Ovary (tissue), 3 donors: ENCODE results near the gene EYS.

Source experiments
- EP300 ChIP-seq: sonication (generic); formaldehyde crosslinking; IDR thresholded peaks from one replicate; pipeline ENCODE4 v1.6.1; 2017; ENCODE audit warnings: antibody characterized with exemption
- POLR2A ChIP-seq: fragments of 450-650 bp; IDR thresholded peaks from one replicate; pipeline ENCODE4 v1.6.1; 2017; ENCODE audit warnings: antibody characterized with exemption, mild to moderate bottlenecking, moderate library complexity
- TF ChIP-seq, protein P1 (sequence below), 3 donors: fragments of 450-650 bp in 2 of 3; fragments of 200-600 bp in 1 of 3; IDR thresholded peaks; one replicate each; pipeline versions ENCODE4 v1.5.1 to v1.8.0; 2016 to 2022; ENCODE audit warnings: antibody characterized with exemption in 3 of 3, mild to moderate bottlenecking in 1 of 3
- donor health status: DM: no; HTN: no; CAD: no.

DNA sequence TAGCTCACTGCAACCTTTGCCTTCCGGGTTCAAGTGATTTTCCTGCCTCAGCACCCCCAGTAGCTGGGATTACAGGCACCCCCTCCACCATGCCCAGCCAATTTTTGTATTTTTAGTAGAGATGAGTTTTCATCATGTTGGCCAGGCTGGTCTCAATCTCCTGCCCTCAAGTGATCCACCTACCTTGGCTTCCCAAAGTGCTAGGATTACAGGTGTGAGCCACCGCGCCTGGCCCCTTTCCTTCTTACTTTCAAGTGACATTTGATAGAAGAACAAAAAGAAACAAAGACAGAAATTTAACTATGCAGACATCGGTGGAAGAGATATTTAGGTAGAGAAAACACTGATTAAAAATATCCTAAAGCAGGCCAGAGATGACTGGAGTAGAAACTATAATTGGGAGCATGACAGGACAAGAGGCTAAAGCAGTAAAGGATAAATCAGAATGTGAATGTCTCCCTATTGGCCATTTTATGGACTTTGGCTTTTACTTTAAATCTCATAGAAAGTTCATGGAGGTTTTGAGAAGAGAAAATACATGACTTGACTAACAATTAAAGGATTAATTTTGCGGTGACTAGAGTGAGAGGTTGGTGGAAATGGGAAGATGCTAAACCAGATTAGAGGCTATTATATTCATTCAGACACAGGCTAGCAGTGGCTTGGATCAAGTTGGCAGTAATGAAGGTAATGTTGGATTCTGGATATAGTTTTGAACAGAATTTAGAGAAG, 2.2 kb upstream of the EYS start:
- TF ChIP-seq, protein P1, sequence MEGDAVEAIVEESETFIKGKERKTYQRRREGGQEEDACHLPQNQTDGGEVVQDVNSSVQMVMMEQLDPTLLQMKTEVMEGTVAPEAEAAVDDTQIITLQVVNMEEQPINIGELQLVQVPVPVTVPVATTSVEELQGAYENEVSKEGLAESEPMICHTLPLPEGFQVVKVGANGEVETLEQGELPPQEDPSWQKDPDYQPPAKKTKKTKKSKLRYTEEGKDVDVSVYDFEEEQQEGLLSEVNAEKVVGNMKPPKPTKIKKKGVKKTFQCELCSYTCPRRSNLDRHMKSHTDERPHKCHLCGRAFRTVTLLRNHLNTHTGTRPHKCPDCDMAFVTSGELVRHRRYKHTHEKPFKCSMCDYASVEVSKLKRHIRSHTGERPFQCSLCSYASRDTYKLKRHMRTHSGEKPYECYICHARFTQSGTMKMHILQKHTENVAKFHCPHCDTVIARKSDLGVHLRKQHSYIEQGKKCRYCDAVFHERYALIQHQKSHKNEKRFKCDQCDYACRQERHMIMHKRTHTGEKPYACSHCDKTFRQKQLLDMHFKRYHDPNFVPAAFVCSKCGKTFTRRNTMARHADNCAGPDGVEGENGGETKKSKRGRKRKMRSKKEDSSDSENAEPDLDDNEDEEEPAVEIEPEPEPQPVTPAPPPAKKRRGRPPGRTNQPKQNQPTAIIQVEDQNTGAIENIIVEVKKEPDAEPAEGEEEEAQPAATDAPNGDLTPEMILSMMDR (IDR thresholded peaks at IDR 0.05): no peak
- no peak for TF ChIP-seq POLR2A
- no peak for TF ChIP-seq EP300
